Measurements from ENCODE around the gene C1orf56.

DNA sequence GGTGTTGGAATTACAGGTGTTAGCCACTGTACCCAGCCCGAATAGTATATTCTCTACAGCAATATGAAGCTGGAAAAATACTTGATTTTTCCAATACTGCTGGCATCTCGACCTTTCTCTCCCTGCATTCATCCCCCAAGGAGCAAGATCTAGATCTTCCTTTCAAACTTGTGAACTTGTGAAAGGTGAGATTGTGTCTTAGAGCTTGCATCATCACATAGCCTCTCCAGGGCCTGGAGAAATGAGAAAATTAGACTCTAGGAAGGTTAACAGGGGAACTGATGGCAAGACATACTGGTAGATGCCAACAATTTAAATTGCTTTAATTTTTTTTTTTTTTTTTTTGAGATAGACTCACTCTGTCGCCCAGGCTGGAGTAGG lies 37.2 kb upstream of the C1orf56 start:
- TF ChIP-seq EZH2 (IDR thresholded peaks at IDR 0.05; ENCODE audit: insufficient read depth, poor library complexity, severe bottlenecking) (no peak), EZH2phosphoT487 (IDR thresholded peaks at IDR 0.05; ENCODE audit: insufficient read depth, low read depth) (no peak)

Data from GM23248 (cell line).